Immature natural killer cell (primary cell): ENCODE results near the gene SLC49A3. TPM values are rescaled to one million over a fixed set of nuclear protein-coding genes. Genes with fewer than 3 reads are reported as not detected.

Experiments used
- DNase-seq, 3 donors: peaks; one replicate each; pipeline ENCODE4 v3.0.0; 2022; ENCODE audit warnings: mixed read lengths in 1 of 3
- H3K27ac Mint-ChIP-seq, 6 donors: one replicate each; pipeline ENCODE4 v1.8.0; 2020; ENCODE audit warnings: mixed read lengths in 6 of 6, mild to moderate bottlenecking in 5 of 6, inconsistent platforms in 4 of 6, moderate library complexity in 3 of 6
- H3K27me3 Mint-ChIP-seq, 3 donors: one replicate each; pipeline ENCODE4 v1.8.0; 2020 to 2021; ENCODE audit warnings: low read depth in 3 of 3, mild to moderate bottlenecking in 3 of 3, mixed read lengths in 3 of 3, moderate library complexity in 3 of 3, inconsistent platforms in 1 of 3
- H3K36me3 Mint-ChIP-seq, 3 donors: one replicate each; pipeline ENCODE4 v1.8.0; 2020; ENCODE audit warnings: mixed read lengths in 3 of 3, inconsistent platforms in 2 of 3, mild to moderate bottlenecking in 2 of 3
- H3K4me1 Mint-ChIP-seq, 2 donors: one replicate each; pipeline ENCODE4 v1.8.0; 2020; ENCODE audit warnings: inconsistent platforms in 2 of 2, mild to moderate bottlenecking in 2 of 2, mixed read lengths in 2 of 2, moderate library complexity in 1 of 2
- H3K4me3 Mint-ChIP-seq, 5 donors: one replicate each; pipeline ENCODE4 v1.8.0; 2020; ENCODE audit warnings: mild to moderate bottlenecking in 5 of 5, mixed read lengths in 5 of 5, inconsistent platforms in 3 of 5, moderate library complexity in 3 of 5
- H3K9me3 Mint-ChIP-seq, 6 donors: one replicate each; pipeline ENCODE4 v1.8.0; 2020; ENCODE audit warnings: mild to moderate bottlenecking in 6 of 6, mixed read lengths in 6 of 6, inconsistent platforms in 4 of 6, moderate library complexity in 3 of 6
- polyA plus RNA-seq, 3 donors: library from polyadenylated mRNA; unstranded; fragments of 300-500 nt; fragmentation: Illumina TruSeq; gene quantifications; one replicate each; pipeline ENCODE4 v1.2.3, GENCODE V29; 2021

SLC49A3 gene
- polyA plus RNA-seq, 3 donors from 2014 or later, result 3.8 to 7.1 (median 6.1) TPM

DNA sequence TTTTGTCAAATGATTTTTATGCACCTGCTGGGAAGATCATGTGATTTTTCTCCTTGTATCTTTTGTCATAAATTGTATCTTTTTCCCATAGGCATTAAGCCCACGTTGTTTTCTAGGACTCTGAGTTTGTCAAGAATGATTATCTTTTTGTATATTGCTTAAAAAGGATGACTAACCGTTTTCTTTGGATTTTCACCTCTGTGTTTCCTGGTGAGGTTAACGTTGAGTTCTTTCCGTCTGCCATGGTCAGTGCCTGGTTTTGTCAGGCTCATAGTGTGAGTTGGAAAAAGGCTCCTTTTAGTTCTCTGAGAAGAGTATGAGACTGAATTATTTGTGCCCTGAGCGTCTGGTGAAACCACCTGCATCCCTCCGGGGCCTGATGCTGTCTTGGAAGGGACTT, 38.6 kb upstream of the SLC49A3 start:
- Mint-ChIP-seq H3K27ac (no peak overlapping the region), H3K4me3 (no peak overlapping the region), H3K9me3 (no peaks in the 10 kb centered on the region), H3K27me3 (peaks cover 0 to 6% (median 1%) of the 10 kb centered on the region in 3 donors), H3K4me1 (peaks cover 19 to 33% of the 10 kb centered on the region in 2 donors), H3K36me3 (peaks cover 4 to 20% (median 7%) of the 10 kb centered on the region in 3 donors)
- no peak for DNase-seq

- Mint-ChIP-seq H3K27me3 (peaks cover 0 to 6% (median 1%) of the 10 kb centered on the region in 3 donors), H3K4me1 (peaks cover 19 to 33% of the 10 kb centered on the region in 2 donors), H3K36me3 (peaks cover 4 to 20% (median 7%) of the 10 kb centered on the region in 3 donors), H3K27ac (no peak overlapping the region), H3K9me3 (no peaks in the 10 kb centered on the region), H3K4me3 (no peak overlapping the region)
- no peak for DNase-seq
Measured at GRCh38 chr4:726838-727237, 37.9 kb upstream of the SLC49A3 start.

DNA sequence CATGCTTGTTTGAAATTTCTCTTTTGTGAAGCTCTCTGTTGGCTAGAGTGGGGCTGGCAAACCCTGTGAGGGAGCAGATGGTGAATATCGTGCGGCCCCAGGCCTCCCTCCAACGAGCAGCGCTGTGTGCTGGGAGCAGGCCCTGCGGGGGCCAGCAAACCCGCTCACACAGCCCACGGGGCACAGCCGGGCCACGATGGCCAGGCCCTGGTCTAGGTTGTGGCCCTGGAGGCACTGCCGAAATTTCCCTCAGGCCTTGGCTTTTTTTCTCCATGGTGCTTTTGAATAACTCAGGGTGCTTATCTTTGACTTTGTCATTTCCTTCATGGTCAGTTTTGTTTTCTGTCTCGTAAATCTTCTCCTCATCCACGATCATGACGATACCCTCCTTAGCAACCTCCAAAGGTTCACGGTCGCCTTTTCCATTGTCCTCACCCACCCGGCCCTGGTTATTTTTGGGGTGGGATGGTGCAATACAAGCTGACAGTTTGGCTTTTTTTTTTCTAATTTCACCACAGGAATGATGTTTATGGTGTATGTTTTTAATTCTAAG, 37.4 kb upstream of the SLC49A3 start:
- no peak overlapping the region for H3K4me3 Mint-ChIP-seq
- peaks cover 0 to 8% (median 1%) of the 10 kb centered on the region in 3 donors for H3K27me3 Mint-ChIP-seq
- peaks cover 20 to 33% of the 10 kb centered on the region in 2 donors for H3K4me1 Mint-ChIP-seq
- peaks cover 4 to 20% (median 7%) of the 10 kb centered on the region in 3 donors for H3K36me3 Mint-ChIP-seq
- H3K27ac Mint-ChIP-seq, result peak overlapping the region in 1 of 6 donors; percentile 12
- no peaks in the 10 kb centered on the region for H3K9me3 Mint-ChIP-seq
- no peak for DNase-seq

GRCh38 chr4:725391-726234, 36.7 kb upstream of the SLC49A3 start:
- Mint-ChIP-seq H3K4me1 (peaks cover 21 to 33% of the 10 kb centered on the region in 2 donors), H3K27ac (no peak overlapping the region), H3K27me3 (peaks cover 0 to 8% (median 0%) of the 10 kb centered on the region in 3 donors), H3K4me3 (no peak overlapping the region), H3K36me3 (peaks cover 4 to 18% (median 4%) of the 10 kb centered on the region in 3 donors), H3K9me3 (no peaks in the 10 kb centered on the region)
- DNase-seq, result no peak

- Mint-ChIP-seq H3K9me3 (no peaks in the 10 kb centered on the region), H3K27me3 (peaks cover 0 to 10% (median 0%) of the 10 kb centered on the region in 3 donors), H3K36me3 (peaks cover 0 to 12% (median 0%) of the 10 kb centered on the region in 3 donors), H3K4me1 (peaks cover 27 to 29% of the 10 kb centered on the region in 2 donors), H3K27ac (peak overlapping the region in 1 of 6 donors; percentile 39), H3K4me3 (no peak overlapping the region)
- DNase-seq, result no peak
Measured at GRCh38 chr4:723751-724530, 35.0 kb upstream of the SLC49A3 start.

GRCh38 chr4:722851-723360, 34.0 kb upstream of the SLC49A3 start:
- peaks cover 25 to 33% of the 10 kb centered on the region in 2 donors for H3K4me1 Mint-ChIP-seq
- no peak for DNase-seq
- no peak overlapping the region for H3K27ac Mint-ChIP-seq
- no peak overlapping the region for H3K4me3 Mint-ChIP-seq
- H3K36me3 Mint-ChIP-seq, result peaks cover 0 to 8% (median 0%) of the 10 kb centered on the region in 3 donors
- no peaks in the 10 kb centered on the region for H3K9me3 Mint-ChIP-seq
- peaks cover 0 to 10% (median 0%) of the 10 kb centered on the region in 3 donors for H3K27me3 Mint-ChIP-seq

- H3K27ac Mint-ChIP-seq, result no peak overlapping the region
- no peaks in the 10 kb centered on the region for H3K9me3 Mint-ChIP-seq
- no peak for DNase-seq
- H3K27me3 Mint-ChIP-seq, result peaks cover 0 to 10% (median 0%) of the 10 kb centered on the region in 3 donors
- peaks cover 25 to 37% of the 10 kb centered on the region in 2 donors for H3K4me1 Mint-ChIP-seq
- H3K4me3 Mint-ChIP-seq, result peak overlapping the region in 1 of 5 donors; percentile 13
- H3K36me3 Mint-ChIP-seq, result peaks cover 0 to 4% (median 0%) of the 10 kb centered on the region in 3 donors
Measured at GRCh38 chr4:722169-722725, 33.3 kb upstream of the SLC49A3 start.

DNA sequence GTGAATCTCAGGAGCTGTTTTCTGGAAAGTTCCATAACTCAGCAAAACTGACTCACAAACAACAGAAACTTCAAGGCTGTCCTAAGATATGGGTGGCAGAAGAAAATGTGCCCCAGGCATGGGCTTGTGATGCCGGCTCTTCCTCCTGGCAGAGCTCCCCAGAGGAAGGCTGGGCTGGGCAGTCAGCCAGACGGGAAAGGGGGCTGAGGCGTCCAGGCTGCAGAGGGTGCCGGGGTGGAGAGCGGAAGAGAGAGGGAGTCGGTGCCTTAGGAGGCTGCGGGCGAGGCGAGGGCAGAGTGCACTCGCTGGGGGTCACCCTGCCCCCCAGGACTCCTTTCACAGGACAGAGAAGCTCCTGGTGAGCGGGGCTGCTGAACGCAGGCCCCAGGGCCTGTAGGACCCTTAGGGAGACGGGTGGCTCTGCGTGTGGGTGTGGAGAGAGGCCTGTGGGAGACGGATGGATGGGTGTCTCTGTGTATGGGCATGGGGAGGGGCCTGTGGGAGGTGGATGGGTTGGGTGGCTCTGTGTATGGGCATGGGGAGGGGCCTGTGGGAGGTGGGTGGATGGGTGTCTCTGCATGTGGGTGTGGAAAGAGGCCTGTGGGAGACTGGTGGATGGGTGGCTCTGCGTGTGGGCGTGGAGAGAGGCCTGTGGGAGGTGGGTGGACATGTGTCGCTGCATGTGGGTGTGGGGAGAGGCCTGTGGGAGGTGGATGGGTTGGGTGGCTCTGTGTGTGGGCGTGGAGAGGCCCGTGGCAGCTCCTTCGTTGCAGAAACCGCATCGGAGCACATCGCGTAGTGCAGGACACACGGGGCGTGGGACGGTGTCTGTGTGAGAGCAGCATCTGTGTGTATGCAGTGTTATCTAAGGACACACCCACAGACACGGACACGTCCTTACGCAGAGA, 32.6 kb upstream of the SLC49A3 start:
- peaks cover 0 to 10% (median 0%) of the 10 kb centered on the region in 3 donors for H3K27me3 Mint-ChIP-seq
- DNase-seq, result no peak
- H3K4me3 Mint-ChIP-seq, result no peak overlapping the region
- H3K36me3 Mint-ChIP-seq, result peaks cover 0 to 3% (median 0%) of the 10 kb centered on the region in 3 donors
- peaks cover 23 to 38% of the 10 kb centered on the region in 2 donors for H3K4me1 Mint-ChIP-seq
- H3K27ac Mint-ChIP-seq, result peak overlapping the region in 1 of 6 donors; percentile 45
- no peaks in the 10 kb centered on the region for H3K9me3 Mint-ChIP-seq

- H3K27me3 Mint-ChIP-seq, result peaks cover 0 to 6% (median 0%) of the 10 kb centered on the region in 3 donors
- no peak for DNase-seq
- H3K4me1 Mint-ChIP-seq, result peaks cover 21 to 38% of the 10 kb centered on the region in 2 donors
- H3K9me3 Mint-ChIP-seq, result no peaks in the 10 kb centered on the region
- no peak overlapping the region for H3K27ac Mint-ChIP-seq
- H3K4me3 Mint-ChIP-seq, result no peak overlapping the region
- H3K36me3 Mint-ChIP-seq, result no peaks in the 10 kb centered on the region
Measured at GRCh38 chr4:720111-720860, 31.3 kb upstream of the SLC49A3 start.

DNA sequence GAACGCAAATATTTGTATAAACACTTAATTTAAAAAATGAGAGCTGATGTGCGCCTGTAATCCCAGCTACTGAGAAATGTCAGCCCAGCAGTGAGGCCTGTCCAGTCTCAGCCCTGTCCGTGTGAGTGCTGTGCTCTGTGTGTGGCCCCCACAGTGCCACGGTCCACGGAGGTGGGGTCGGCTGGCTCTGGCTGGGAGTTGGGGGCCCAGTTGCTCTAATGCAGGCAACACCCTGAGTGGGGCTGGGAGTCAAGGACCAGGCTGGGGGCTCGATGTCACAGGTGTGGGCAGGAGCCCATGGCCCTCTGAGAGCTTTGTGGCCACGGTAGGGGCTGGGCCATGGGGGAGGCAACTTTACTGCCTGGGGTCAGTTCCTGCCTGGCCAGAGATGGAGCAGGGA, 29.5 kb upstream of the SLC49A3 start:
- Mint-ChIP-seq H3K36me3 (peaks cover 0 to 3% (median 0%) of the 10 kb centered on the region in 3 donors), H3K4me1 (peaks cover 27 to 43% of the 10 kb centered on the region in 2 donors), H3K4me3 (peak overlapping the region in 1 of 5 donors; percentile 6), H3K27ac (peak overlapping the region in 1 of 6 donors; percentile 13), H3K9me3 (no peaks in the 10 kb centered on the region), H3K27me3 (peaks cover 0 to 4% (median 0%) of the 10 kb centered on the region in 3 donors)
- no peak for DNase-seq

- peaks cover 0 to 3% (median 0%) of the 10 kb centered on the region in 3 donors for H3K36me3 Mint-ChIP-seq
- H3K27me3 Mint-ChIP-seq, result peaks cover 0 to 4% (median 0%) of the 10 kb centered on the region in 3 donors
- H3K4me1 Mint-ChIP-seq, result peaks cover 27 to 47% of the 10 kb centered on the region in 2 donors
- H3K4me3 Mint-ChIP-seq, result peak overlapping the region in 2 of 5 donors; percentile 13 to 33
- H3K27ac Mint-ChIP-seq, result peak overlapping the region in 5 of 6 donors; percentile 34 to 81 (median 60)
- H3K9me3 Mint-ChIP-seq, result no peaks in the 10 kb centered on the region
- no peak for DNase-seq
Measured at GRCh38 chr4:717601-718320, 28.8 kb upstream of the SLC49A3 start.
